ENCODE data around the gene TRIM46. TPM values are rescaled to one million over a fixed set of nuclear protein-coding genes. Genes with fewer than 3 reads are reported as not detected.

The TRIM46 gene
- total and polyA plus RNA-seq, 9 of the 15 experiments (the other 6 are each of a cell fraction or from before 2014, with no cell fraction given): 0.05 to 0.60 (median 0.16) TPM; not detected in 3

DNA sequence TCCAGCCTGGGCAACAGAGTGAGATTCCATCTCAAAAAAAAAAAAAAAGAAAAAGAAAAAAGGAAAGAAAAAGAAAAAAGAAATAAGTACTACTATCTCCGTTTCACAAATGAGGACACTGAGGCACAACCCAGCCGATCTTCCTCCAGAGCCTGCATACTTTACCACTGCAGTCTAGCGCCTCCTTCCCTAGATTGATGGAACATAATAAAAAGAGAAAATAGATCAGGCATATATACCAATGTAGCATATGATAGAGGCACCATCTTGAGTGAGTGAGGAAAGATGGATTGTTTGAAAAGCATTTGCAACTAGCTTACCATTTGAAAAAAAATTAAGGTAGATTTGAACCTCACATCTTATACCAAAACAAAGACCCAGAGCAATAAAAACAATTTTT lies 28.2 kb upstream of the TRIM46 start:
- Histone ChIP-seq H4K20me1 (replicated peaks; ENCODE audit: control insufficient read depth, insufficient read depth, low read length) (no peaks in the 10 kb centered on the region), H3K27me3 (ENCODE audit: control insufficient read depth in 2 of 2, insufficient read depth in 2 of 2, low read length in 2 of 2) (no peaks in the 10 kb centered on the region), H3K9me1 (ENCODE audit: control insufficient read depth, insufficient read depth, low read length) (no peaks in the 10 kb centered on the region), H3K27ac (ENCODE audit: extremely low read depth, low read depth, low read length) (no peak overlapping the region), H2AFZ (ENCODE audit: low read depth, low read length) (no peak overlapping the region), H3K4me1 (replicated peaks in 1 of 2; ENCODE audit: control insufficient read depth in 2 of 2, insufficient read depth in 2 of 2, low read length in 2 of 2) (peaks cover 0 to 2% of the 10 kb centered on the region in 2 experiments; a peak in 2 of 5 replicates), H3K79me2 (ENCODE audit: control insufficient read depth, insufficient read depth, low read length) (no peaks in the 10 kb centered on the region), H3K9me3 (replicated peaks; ENCODE audit: control insufficient read depth, insufficient read depth, low read depth, low read length) (peaks cover 7% of the 10 kb centered on the region; the same call in 1 of the 2 replicates), H3K36me3 (ENCODE audit: control insufficient read depth, insufficient read depth, low read length) (no peaks in the 10 kb centered on the region), H3K4me3 (no peak overlapping the region), H3K9ac (ENCODE audit: insufficient read depth in 1 of 2, low read depth in 2 of 2, low read length in 2 of 2) (no peak overlapping the region), H3K4me2 (ENCODE audit: insufficient read depth, low read length) (no peak overlapping the region)
- BruUV-seq (replicated peaks): no TSS peak
- in situ Hi-C loops (cut with MboI): no loop called here
- 15% methylated on average over 3 of the region's 3 CpGs for WGBS (ENCODE audit: insufficient coverage, low coverage, missing lambda C conversion rate)
- ATAC-seq (peak; percentile 57; the same call in 1 of the 3 replicates), FAIRE-seq (no peak), DNase-seq (ENCODE audit: extremely low read depth in 1 of 4, low spot score in 3 of 4) (peak in 1 of 4 experiments; percentile 34)
- ChIA-PET POLR2A (interaction anchor here (0.6 to 2.3 kb wide), 3 partner anchors 10 to 108 kb away, joined by 3 to 7 read pairs (median 4); partner anchors contain the start of gene SLC50A1), CTCF (ENCODE audit: low intra/inter-chr PET ratio) (no interaction called here)
- TF ChIP-seq, protein P1, sequence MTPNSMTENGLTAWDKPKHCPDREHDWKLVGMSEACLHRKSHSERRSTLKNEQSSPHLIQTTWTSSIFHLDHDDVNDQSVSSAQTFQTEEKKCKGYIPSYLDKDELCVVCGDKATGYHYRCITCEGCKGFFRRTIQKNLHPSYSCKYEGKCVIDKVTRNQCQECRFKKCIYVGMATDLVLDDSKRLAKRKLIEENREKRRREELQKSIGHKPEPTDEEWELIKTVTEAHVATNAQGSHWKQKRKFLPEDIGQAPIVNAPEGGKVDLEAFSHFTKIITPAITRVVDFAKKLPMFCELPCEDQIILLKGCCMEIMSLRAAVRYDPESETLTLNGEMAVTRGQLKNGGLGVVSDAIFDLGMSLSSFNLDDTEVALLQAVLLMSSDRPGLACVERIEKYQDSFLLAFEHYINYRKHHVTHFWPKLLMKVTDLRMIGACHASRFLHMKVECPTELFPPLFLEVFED (CRISPR knock-in tag; conservative IDR thresholded peaks at IDR 0.05): no peak
- TF ChIP-seq RCOR1 (IDR thresholded peaks at IDR 0.05; ENCODE audit: borderline replicate concordance in 1 of 2, low read depth in 2 of 2, low read length in 2 of 2): no peak
- TF ChIP-seq, protein P2, sequence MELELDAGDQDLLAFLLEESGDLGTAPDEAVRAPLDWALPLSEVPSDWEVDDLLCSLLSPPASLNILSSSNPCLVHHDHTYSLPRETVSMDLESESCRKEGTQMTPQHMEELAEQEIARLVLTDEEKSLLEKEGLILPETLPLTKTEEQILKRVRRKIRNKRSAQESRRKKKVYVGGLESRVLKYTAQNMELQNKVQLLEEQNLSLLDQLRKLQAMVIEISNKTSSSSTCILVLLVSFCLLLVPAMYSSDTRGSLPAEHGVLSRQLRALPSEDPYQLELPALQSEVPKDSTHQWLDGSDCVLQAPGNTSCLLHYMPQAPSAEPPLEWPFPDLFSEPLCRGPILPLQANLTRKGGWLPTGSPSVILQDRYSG (tag; conservative IDR thresholded peaks at IDR 0.05; ENCODE audit: low read depth): no peak
- TF ChIP-seq, protein P3, sequence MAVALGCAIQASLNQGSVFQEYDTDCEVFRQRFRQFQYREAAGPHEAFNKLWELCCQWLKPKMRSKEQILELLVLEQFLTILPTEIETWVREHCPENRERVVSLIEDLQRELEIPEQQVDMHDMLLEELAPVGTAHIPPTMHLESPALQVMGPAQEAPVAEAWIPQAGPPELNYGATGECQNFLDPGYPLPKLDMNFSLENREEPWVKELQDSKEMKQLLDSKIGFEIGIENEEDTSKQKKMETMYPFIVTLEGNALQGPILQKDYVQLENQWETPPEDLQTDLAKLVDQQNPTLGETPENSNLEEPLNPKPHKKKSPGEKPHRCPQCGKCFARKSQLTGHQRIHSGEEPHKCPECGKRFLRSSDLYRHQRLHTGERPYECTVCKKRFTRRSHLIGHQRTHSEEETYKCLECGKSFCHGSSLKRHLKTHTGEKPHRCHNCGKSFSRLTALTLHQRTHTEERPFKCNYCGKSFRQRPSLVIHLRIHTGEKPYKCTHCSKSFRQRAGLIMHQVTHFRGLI (CRISPR knock-in tag; IDR thresholded peaks at IDR 0.05): no peak
- peak; percentile 31 to 33 (median 33); a peak in 4 of 6 replicates for TF ChIP-seq CTCF (IDR thresholded peaks at IDR 0.05 in 2 of 3, conservative IDR thresholded peaks at IDR 0.05 in 1 of 3; ENCODE audit: insufficient read depth in 2 of 3, low read depth in 1 of 3, low read length in 3 of 3)
- no peak for TF ChIP-seq ZKSCAN1 (IDR thresholded peaks at IDR 0.05; ENCODE audit: low read depth, low read length)
- intact Hi-C loops (cut with micrococcal nuclease): no loop called here
